ENCODE results near the gene PANK1.

PANK1 gene

DNA sequence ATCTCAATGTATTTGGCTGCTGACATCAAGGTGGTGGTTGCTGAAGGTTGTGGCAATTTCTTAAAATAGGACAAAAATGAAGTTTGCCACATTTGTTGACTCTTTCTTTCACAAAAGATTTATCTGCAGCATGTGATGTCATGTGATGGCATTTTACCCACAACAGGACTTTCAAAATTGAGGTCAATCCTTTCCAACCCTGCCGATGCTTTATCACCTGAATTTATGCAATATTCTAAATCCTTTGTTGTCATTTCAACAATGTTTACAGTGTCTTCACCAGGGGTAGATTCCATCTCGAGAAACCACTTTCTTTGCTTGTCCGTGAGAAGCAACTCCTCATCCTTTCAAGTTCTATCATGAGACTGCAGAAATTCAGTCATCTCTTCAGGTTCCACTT, 69.0 kb downstream of the PANK1 start:
- Histone ChIP-seq H2AFZ (ENCODE audit: low read length) (no peak overlapping the region), H3K9me2 (replicated peaks; ENCODE audit: insufficient read depth, low read length) (no peaks in the 10 kb centered on the region), H3K36me3 (replicated peaks; ENCODE audit: insufficient read depth, low read length) (no peaks in the 10 kb centered on the region), H3K27ac (ENCODE audit: low read length) (no peak overlapping the region), H3K9me3 (replicated peaks; ENCODE audit: insufficient read depth, low read length) (no peaks in the 10 kb centered on the region), H3F3A (ENCODE audit: insufficient read depth, low read length) (no peaks in the 10 kb centered on the region), H3K27me3 (replicated peaks; ENCODE audit: insufficient read depth, low read length) (no peaks in the 10 kb centered on the region), H3K79me2 (ENCODE audit: low read length) (no peaks in the 10 kb centered on the region), H3K4me2 (ENCODE audit: low read depth, low read length) (no peak overlapping the region), H3K4me3 (ENCODE audit: low read length) (no peak overlapping the region), H3K4me1 (ENCODE audit: low read length) (no peaks in the 10 kb centered on the region), H4K20me1 (ENCODE audit: insufficient read depth, low read length) (no peaks in the 10 kb centered on the region), H3K9ac (ENCODE audit: low read length) (no peak overlapping the region)
- no peak for DNase-seq
- no peak for TF ChIP-seq CTCF (IDR thresholded peaks at IDR 0.05; ENCODE audit: low read length)
- no peak for TF ChIP-seq EZH2 (optimal IDR thresholded peaks at IDR 0.05; ENCODE audit: low read depth, low read length)
- TF ChIP-seq EZH2phosphoT487 (IDR thresholded peaks at IDR 0.05; ENCODE audit: low read length): no peak

DNA sequence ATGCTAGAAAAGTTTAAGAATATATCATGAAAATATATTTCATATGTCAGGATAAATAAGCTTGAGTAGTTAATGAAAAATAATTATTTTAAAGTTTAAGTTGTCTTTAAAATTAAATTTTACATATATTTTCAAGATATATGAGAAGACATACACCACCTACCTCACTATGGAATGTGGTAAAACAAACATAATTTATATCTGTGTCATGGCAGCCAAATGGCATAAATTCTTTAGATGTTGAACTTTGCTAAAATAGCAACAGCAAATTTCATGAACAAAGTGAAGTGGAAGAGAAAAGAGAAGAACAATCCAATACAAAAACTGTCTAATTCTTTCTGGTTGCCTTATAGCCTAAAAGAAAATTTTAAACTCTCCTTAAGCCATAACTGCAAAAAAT, 70.0 kb downstream of the PANK1 start:
- no peaks in the 10 kb centered on the region for H3F3A ChIP-seq (ENCODE audit: insufficient read depth, low read length)
- H3K27me3 ChIP-seq (replicated peaks; ENCODE audit: insufficient read depth, low read length): no peaks in the 10 kb centered on the region
- no peak overlapping the region for H2AFZ ChIP-seq (ENCODE audit: low read length)
- no peaks in the 10 kb centered on the region for H3K9me3 ChIP-seq (replicated peaks; ENCODE audit: insufficient read depth, low read length)
- TF ChIP-seq EZH2 (optimal IDR thresholded peaks at IDR 0.05; ENCODE audit: low read depth, low read length): no peak
- no peak for TF ChIP-seq EZH2phosphoT487 (IDR thresholded peaks at IDR 0.05; ENCODE audit: low read length)
- TF ChIP-seq CTCF (IDR thresholded peaks at IDR 0.05; ENCODE audit: low read length): no peak
- no peaks in the 10 kb centered on the region for H3K36me3 ChIP-seq (replicated peaks; ENCODE audit: insufficient read depth, low read length)
- H3K9ac ChIP-seq (ENCODE audit: low read length): no peak overlapping the region
- H3K4me3 ChIP-seq (ENCODE audit: low read length): no peak overlapping the region
- H3K27ac ChIP-seq (ENCODE audit: low read length): no peak overlapping the region
- DNase-seq: no peak
- H4K20me1 ChIP-seq (ENCODE audit: insufficient read depth, low read length): no peaks in the 10 kb centered on the region
- H3K4me1 ChIP-seq (ENCODE audit: low read length): no peaks in the 10 kb centered on the region
- no peaks in the 10 kb centered on the region for H3K9me2 ChIP-seq (replicated peaks; ENCODE audit: insufficient read depth, low read length)
- no peaks in the 10 kb centered on the region for H3K79me2 ChIP-seq (ENCODE audit: low read length)
- no peak overlapping the region for H3K4me2 ChIP-seq (ENCODE audit: low read depth, low read length)

GRCh38 chr10:89574368-89574767, 70.7 kb downstream of the PANK1 start:
- H3K4me3 ChIP-seq (ENCODE audit: low read length): no peak overlapping the region
- H4K20me1 ChIP-seq (ENCODE audit: insufficient read depth, low read length): no peaks in the 10 kb centered on the region
- no peak overlapping the region for H2AFZ ChIP-seq (ENCODE audit: low read length)
- TF ChIP-seq CTCF (IDR thresholded peaks at IDR 0.05; ENCODE audit: low read length): no peak
- no peak for TF ChIP-seq EZH2phosphoT487 (IDR thresholded peaks at IDR 0.05; ENCODE audit: low read length)
- TF ChIP-seq EZH2 (optimal IDR thresholded peaks at IDR 0.05; ENCODE audit: low read depth, low read length): no peak
- no peaks in the 10 kb centered on the region for H3K9me2 ChIP-seq (replicated peaks; ENCODE audit: insufficient read depth, low read length)
- no peak overlapping the region for H3K4me2 ChIP-seq (ENCODE audit: low read depth, low read length)
- H3F3A ChIP-seq (ENCODE audit: insufficient read depth, low read length): no peaks in the 10 kb centered on the region
- H3K9ac ChIP-seq (ENCODE audit: low read length): no peak overlapping the region
- H3K27me3 ChIP-seq (replicated peaks; ENCODE audit: insufficient read depth, low read length): no peaks in the 10 kb centered on the region
- no peaks in the 10 kb centered on the region for H3K9me3 ChIP-seq (replicated peaks; ENCODE audit: insufficient read depth, low read length)
- no peaks in the 10 kb centered on the region for H3K79me2 ChIP-seq (ENCODE audit: low read length)
- no peaks in the 10 kb centered on the region for H3K4me1 ChIP-seq (ENCODE audit: low read length)
- no peaks in the 10 kb centered on the region for H3K36me3 ChIP-seq (replicated peaks; ENCODE audit: insufficient read depth, low read length)
- no peak overlapping the region for H3K27ac ChIP-seq (ENCODE audit: low read length)
- no peak for DNase-seq
